ENCODE results near the gene TSC22D2. TPM values are rescaled to one million over a fixed set of nuclear protein-coding genes. Genes with fewer than 3 reads are reported as not detected.
"Not testable (repeated sequence)": the region's sequence is repeated elsewhere in the genome, so short reads cannot be mapped to it uniquely, and the experiment has no call there.

The TSC22D2 gene
- total and polyA plus RNA-seq, 11 donors = 11.5 to 55.8 (median 22.6) TPM

DNA sequence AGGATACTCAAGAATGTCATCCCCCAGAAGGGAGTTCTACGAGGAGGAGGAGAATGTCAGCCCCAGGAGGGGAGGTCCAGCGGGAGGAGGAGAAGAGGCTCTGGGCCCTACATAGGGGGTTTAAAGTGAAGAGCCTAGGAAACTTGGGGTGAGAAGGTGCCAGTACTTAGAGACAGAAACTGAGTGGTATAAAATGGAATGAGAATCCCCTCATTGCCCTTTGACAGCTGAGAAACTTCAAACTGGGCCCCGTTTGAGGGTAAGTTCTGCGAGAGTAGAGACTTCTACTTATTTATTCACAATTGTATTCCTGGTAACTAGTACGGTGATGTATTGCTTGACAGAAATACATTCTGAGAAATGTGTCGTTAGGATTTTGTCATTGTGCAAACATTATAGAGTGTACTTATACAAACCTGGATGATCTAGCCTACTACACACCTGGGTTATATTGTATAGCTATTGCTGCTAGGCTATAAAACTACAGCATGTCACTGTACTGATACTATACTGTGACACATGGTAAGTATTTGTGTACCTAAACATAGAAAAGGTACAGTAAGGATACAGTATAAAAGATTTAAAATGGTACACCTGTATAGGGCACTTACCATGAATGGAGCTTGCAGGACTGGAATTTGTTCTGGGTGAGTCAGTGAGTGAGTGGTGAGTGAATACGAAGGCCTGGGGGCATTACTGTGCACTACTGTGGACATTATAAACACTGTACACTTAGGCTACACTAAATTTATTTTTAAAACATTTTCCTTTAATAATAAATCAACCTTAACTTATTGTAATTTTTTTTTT, 62.0 kb downstream of the TSC22D2 start:
- H3K27me3 ChIP-seq = no peaks in the 10 kb centered on the region
- TF ChIP-seq, protein P1, sequence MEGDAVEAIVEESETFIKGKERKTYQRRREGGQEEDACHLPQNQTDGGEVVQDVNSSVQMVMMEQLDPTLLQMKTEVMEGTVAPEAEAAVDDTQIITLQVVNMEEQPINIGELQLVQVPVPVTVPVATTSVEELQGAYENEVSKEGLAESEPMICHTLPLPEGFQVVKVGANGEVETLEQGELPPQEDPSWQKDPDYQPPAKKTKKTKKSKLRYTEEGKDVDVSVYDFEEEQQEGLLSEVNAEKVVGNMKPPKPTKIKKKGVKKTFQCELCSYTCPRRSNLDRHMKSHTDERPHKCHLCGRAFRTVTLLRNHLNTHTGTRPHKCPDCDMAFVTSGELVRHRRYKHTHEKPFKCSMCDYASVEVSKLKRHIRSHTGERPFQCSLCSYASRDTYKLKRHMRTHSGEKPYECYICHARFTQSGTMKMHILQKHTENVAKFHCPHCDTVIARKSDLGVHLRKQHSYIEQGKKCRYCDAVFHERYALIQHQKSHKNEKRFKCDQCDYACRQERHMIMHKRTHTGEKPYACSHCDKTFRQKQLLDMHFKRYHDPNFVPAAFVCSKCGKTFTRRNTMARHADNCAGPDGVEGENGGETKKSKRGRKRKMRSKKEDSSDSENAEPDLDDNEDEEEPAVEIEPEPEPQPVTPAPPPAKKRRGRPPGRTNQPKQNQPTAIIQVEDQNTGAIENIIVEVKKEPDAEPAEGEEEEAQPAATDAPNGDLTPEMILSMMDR (IDR thresholded peaks at IDR 0.05) = no peak
- TF ChIP-seq POLR2A (IDR thresholded peaks at IDR 0.05) = no peak
- H3K36me3 ChIP-seq = no peaks in the 10 kb centered on the region
- ATAC-seq (peak in 1 of 4 donors; percentile 19), DNase-seq (no peak)
- intact Hi-C loops (cut with DNase I) = no loop called here
- H3K9me3 ChIP-seq = no peaks in the 10 kb centered on the region
- H3K4me1 ChIP-seq = peaks cover 0 to 7% (median 0%) of the 10 kb centered on the region in 12 donors
- no peak overlapping the region for H3K4me3 ChIP-seq
- 81 to 85% (median 85%) methylated on average over 7 of the region's 7 CpGs for WGBS, 4 donors
- no peak overlapping the region for H3K27ac ChIP-seq

GRCh38 chr3:150472421-150472820, 64.3 kb downstream of the TSC22D2 start:
- 93 to 100% (median 96%) methylated on average over 1 of the region's 1 CpG for WGBS, 4 donors
- ATAC-seq (no peak), DNase-seq (no peak)
- Histone ChIP-seq H3K4me1 (peaks cover 0 to 6% (median 0%) of the 10 kb centered on the region in 12 donors), H3K27me3 (no peaks in the 10 kb centered on the region), H3K4me3 (no peak overlapping the region), H3K36me3 (no peaks in the 10 kb centered on the region), H3K27ac (no peak overlapping the region), H3K9me3 (peaks cover 0 to 16% (median 0%) of the 10 kb centered on the region in 12 donors)
- intact Hi-C loops (cut with DNase I) = no loop called here
- no peak for TF ChIP-seq POLR2A (IDR thresholded peaks at IDR 0.05)
- TF ChIP-seq, protein P1 (IDR thresholded peaks at IDR 0.05) = no peak

GRCh38 chr3:150473161-150473560, 65.1 kb downstream of the TSC22D2 start:
- H3K27ac ChIP-seq; H3K4me1 ChIP-seq; H3K36me3 ChIP-seq; intact Hi-C loops (cut with DNase I); H3K27me3 ChIP-seq; ATAC-seq; H3K4me3 ChIP-seq; DNase-seq: not testable (repeated sequence)
- H3K9me3 ChIP-seq = peaks cover 0 to 24% (median 1%) of the 10 kb centered on the region in 12 donors
- 95 to 97% (median 96%) methylated on average over 8 of the region's 8 CpGs for WGBS, 4 donors

- Histone ChIP-seq H3K4me1 (no peaks in the 10 kb centered on the region), H3K4me3 (no peak overlapping the region), H3K27me3 (no peaks in the 10 kb centered on the region), H3K27ac (no peak overlapping the region), H3K36me3 (no peaks in the 10 kb centered on the region), H3K9me3 (peaks cover 0 to 39% (median 9%) of the 10 kb centered on the region in 12 donors)
- ATAC-seq (no peak), DNase-seq (no peak)
- intact Hi-C loops (cut with DNase I) = no loop called here
- no peak for TF ChIP-seq POLR2A (IDR thresholded peaks at IDR 0.05)
- TF ChIP-seq, protein P1 (IDR thresholded peaks at IDR 0.05) = no peak
Measured at GRCh38 chr3:150479370-150479769, 71.3 kb downstream of the TSC22D2 start.

GRCh38 chr3:150480877-150481276, 72.8 kb downstream of the TSC22D2 start:
- H3K36me3 ChIP-seq = no peaks in the 10 kb centered on the region
- TF ChIP-seq, protein P1 (IDR thresholded peaks at IDR 0.05) = no peak
- TF ChIP-seq POLR2A (IDR thresholded peaks at IDR 0.05) = no peak
- H3K27ac ChIP-seq = no peak overlapping the region
- H3K4me3 ChIP-seq = no peak overlapping the region
- H3K9me3 ChIP-seq = peaks cover 0 to 48% (median 14%) of the 10 kb centered on the region in 12 donors
- H3K4me1 ChIP-seq = no peaks in the 10 kb centered on the region
- H3K27me3 ChIP-seq = no peaks in the 10 kb centered on the region
- ATAC-seq (no peak), DNase-seq (no peak)
- intact Hi-C loops (cut with DNase I) = no loop called here
